K562 (cell line): ENCODE measurements around the gene HK1. TPM values are rescaled to one million over a fixed set of nuclear protein-coding genes. Genes with fewer than 3 reads are reported as not detected.

Source experiments
- BMI1 ChIP-seq: fragments of 150-350 bp; IDR thresholded peaks from 2 replicates; pipeline ENCODE4 v1.6.1; 2014; ENCODE audit warnings: low read length
- CBFA2T2 ChIP-seq: fragments of 450-650 bp; conservative IDR thresholded peaks from 2 replicates; pipeline ENCODE4 v1.6.1; 2017; ENCODE audit warnings: mild to moderate bottlenecking
- FIP1L1 ChIP-seq: fragments of 200-400 bp; formaldehyde crosslinking; IDR thresholded peaks from 2 replicates; pipeline ENCODE4 v1.6.1; 2018; ENCODE audit warnings: mild to moderate bottlenecking, low read depth, low read length; ENCODE audit not compliant: poor library complexity, severe bottlenecking
- IFI16 ChIP-seq: fragments of 250-450 bp; sonication (Bioruptor Pico); IDR thresholded peaks from 2 replicates; pipeline ENCODE4 v2.1.2; 2022; ENCODE audit warnings: mild to moderate bottlenecking, inconsistent platforms
- L3MBTL2 ChIP-seq: fragments of 450-650 bp; IDR thresholded peaks from 2 replicates; pipeline ENCODE4 v1.6.1; 2016; ENCODE audit warnings: mild to moderate bottlenecking, moderate library complexity
- LEF1 ChIP-seq: fragments of 450-650 bp; IDR thresholded peaks from 2 replicates; pipeline ENCODE4 v1.6.1; 2016; ENCODE audit warnings: mild to moderate bottlenecking
- NRF1 ChIP-seq, 2 experiments: fragments of 450-650 bp; IDR thresholded peaks in 1 of 2; conservative IDR thresholded peaks in 1 of 2; 2 replicates each; pipeline ENCODE4 v1.6.1; 2014; ENCODE audit warnings: mild to moderate bottlenecking in 2 of 2
- THAP7 ChIP-seq: fragments of 250-450 bp; sonication (Bioruptor Pico); IDR thresholded peaks from 2 replicates; pipeline ENCODE4 v1.5.0; 2021
- THRB ChIP-seq: fragments of 450-650 bp; formaldehyde crosslinking; conservative IDR thresholded peaks from 2 replicates; pipeline ENCODE4 v1.4.0; 2022; ENCODE audit warnings: mild to moderate bottlenecking, missing genetic modification characterization
- ZBTB40 ChIP-seq, 2 experiments: fragments of 450-650 bp in 1 of 2; sonication (generic) in 1 of 2; formaldehyde crosslinking in 1 of 2; IDR thresholded peaks; 2 replicates each; pipeline versions ENCODE4 v1.7.1 to v1.9.0; 2016 to 2022; ENCODE audit warnings: inconsistent platforms in 1 of 2, mild to moderate bottlenecking in 1 of 2, missing genetic modification reagents in 1 of 2
- ZKSCAN1 ChIP-seq: fragments of 150-350 bp; IDR thresholded peaks from 2 replicates; pipeline ENCODE4 v1.6.1; 2016; ENCODE audit warnings: low read depth, low read length
- ZNF395 ChIP-seq: fragments of 200-800 bp; sonication (Bioruptor generic); IDR thresholded peaks from 2 replicates; pipeline ENCODE4 v1.6.1; 2017; ENCODE audit warnings: missing genetic modification characterization, missing compliant biosample characterization
- polyA plus RNA-seq, 8 experiments: library from polyadenylated mRNA; depleted of rRNA in 4 of 8; stranded (reverse) in 5 of 8; unstranded in 3 of 8; fragments of >200 nt; fragmentation: Nextera tagmentation in 2 of 8; fragmentation: Illumina TruSeq in 1 of 8; extraction: Ambion mirVana in 2 of 8; extraction: Trizol in 1 of 8; gene quantifications; 2 replicates each; pipeline versions ENCODE4 v1.2.1 to v1.2.3, GENCODE V29; 2011 to 2014; ENCODE audit warnings: inconsistent platforms in 1 of 8, missing spikeins in 1 of 8
- total RNA-seq, 7 experiments: library from RNA; depleted of rRNA in 6 of 7; stranded (reverse); fragments of >200 nt in 6 of 7; fragmentation: Illumina TruSeq in 2 of 7; extraction: Trizol in 2 of 7; gene quantifications; 2 replicates each; pipeline versions ENCODE4 v1.2.1 to v1.2.3, GENCODE V29; 2011 to 2021; ENCODE audit warnings: low replicate concordance in 1 of 7

Gene HK1
- total and polyA plus RNA-seq, 9 of the 15 experiments (the other 6 are each of a cell fraction or from before 2014, with no cell fraction given) = 29.2 to 444 (median 193) TPM

- TF ChIP-seq CBFA2T2 (no peak), FIP1L1 (peak; percentile 76), ZKSCAN1 (no peak), BMI1 (no peak), THAP7 (CRISPR knock-in tag) (no peak), THRB (peak; percentile 67; the same call in 1 of the 2 replicates), ZNF395 (CRISPR knock-in tag) (peak; percentile 38; the same call in 1 of the 2 replicates), ZBTB40 (IDR thresholded peaks at IDR 0.05) (peak; percentile 24; the same call in 1 of the 2 replicates), ZBTB40 (CRISPR knock-in tag; IDR thresholded peaks at IDR 0.05) (no peak), LEF1 (0 out of 2 replicates have a peak, but pooled peaks have one; percentile 16), IFI16 (CRISPR knock-in tag) (no peak), L3MBTL2 (peak; percentile 60; the same call in 1 of the 2 replicates), NRF1 (conservative IDR thresholded peaks at IDR 0.05 in 1 of 2, IDR thresholded peaks at IDR 0.05 in 1 of 2) (peak in 1 of 2 experiments; percentile 32; a peak in 3 of 4 replicates)
These were observed 40.8 kb downstream of the HK1 start (continued) for GRCh38 chr10:69318867-69319727.
